HCT116 (cell line): ENCODE data around the gene KLHL5. TPM values are rescaled to one million over a fixed set of nuclear protein-coding genes. Genes with fewer than 3 reads are reported as not detected.

ENCODE experiments used
- ATAC-seq: fragments of 200-7000 bp; cut with Tn5 transposase; 2 replicates; pipeline ENCODE4 v1.9.1; 2020; ENCODE audit warnings: mild to moderate bottlenecking, moderate library complexity
- BruUV-seq: library from RNA; stranded (reverse); fragments of 400-500 nt; replicated peaks from 2 replicates; lab custom pipeline; 2021; lab: Mats Ljungman, UMichigan
- CTCF ChIA-PET: fragments of 300-600 bp; sonication (Branson Sonifier 250); formaldehyde crosslinking; loops from one replicate; lab custom pipeline; 2021; ENCODE audit warnings: antibody characterized with exemption; lab: Charles Lee
- POLR2A ChIA-PET: fragments of 300-600, 350-600 bp; sonication (Branson Sonifier 250); formaldehyde crosslinking; loops from one replicate; lab custom pipeline; 2021; ENCODE audit warnings: antibody characterized with exemption; lab: Charles Lee
- RAD21 ChIA-PET, 2 experiments: fragments of 300-600 bp; sonication (Branson Sonifier 250); formaldehyde crosslinking; loops; one replicate each; lab custom pipeline; 2023; ENCODE audit warnings: low total read pairs in 2 of 2; ENCODE audit not compliant: uncharacterized antibody in 2 of 2, unreplicated experiment in 2 of 2, low non-redundant PET in 1 of 2; lab: Charles Lee
- DNase-seq: peaks from one replicate; pipeline ENCODE4 v3.0.0-alpha.2; 2010; ENCODE audit warnings: low read depth, low spot score
- H2AFZ ChIP-seq: fragments of 200-600 bp; shearing (Covaris generic), sonication (generic); 2 replicates; pipeline ENCODE4 v1.6.1; 2017; ENCODE audit warnings: low read depth, mixed run types, mixed read lengths, antibody characterized with exemption, low read length; ENCODE audit not compliant: poor library complexity, severe bottlenecking
- H3K27ac ChIP-seq: 2 replicates; pipeline ENCODE4 v1.5.1; 2012; ENCODE audit warnings: low read depth, low read length
- H3K27me3 ChIP-seq: fragments of 200-600 bp; sonication (generic); 2 replicates; pipeline ENCODE4 v1.6.1; 2016; ENCODE audit warnings: mixed run types, low read length, mixed read lengths; ENCODE audit not compliant: insufficient read depth
- H3K36me3 ChIP-seq, 2 experiments: fragments of 200-500 bp in 1 of 2; fragments of 200-600 bp in 1 of 2; sonication (Bioruptor generic) in 1 of 2; sonication (generic) in 1 of 2; 2 replicates each; pipeline versions ENCODE4 v1.5.1 to v1.6.1; 2014 to 2016; ENCODE audit warnings: low read length in 2 of 2, inconsistent platforms in 1 of 2, mixed read lengths in 1 of 2, mixed run types in 1 of 2; ENCODE audit not compliant: insufficient read depth in 2 of 2, control insufficient read depth in 1 of 2
- H3K4me1 ChIP-seq, 2 experiments: fragments of 200-600 bp in 1 of 2; sonication (generic) in 1 of 2; 2 replicates each; pipeline versions ENCODE4 v1.5.1 to v1.6.1; 2012 to 2017; ENCODE audit warnings: low read length in 2 of 2, inconsistent platforms in 1 of 2, mild to moderate bottlenecking in 1 of 2, mixed read lengths in 1 of 2, mixed run types in 1 of 2, moderate library complexity in 1 of 2; ENCODE audit not compliant: insufficient read depth in 2 of 2, control insufficient read depth in 1 of 2
- H3K4me2 ChIP-seq: fragments of 200-600 bp; sonication (generic); 2 replicates; pipeline ENCODE4 v1.6.1; 2017; ENCODE audit warnings: mixed run types, low read length, mixed read lengths
- H3K4me3 ChIP-seq, 2 experiments: fragments of 200-600 bp in 1 of 2; sonication (generic) in 1 of 2; replicated peaks in 1 of 2; 2 replicates each; pipeline ENCODE4 v1.5.1; 2011 to 2016; ENCODE audit warnings: low read length in 2 of 2, control low read depth in 1 of 2, low read depth in 1 of 2, mild to moderate bottlenecking in 1 of 2, mixed read lengths in 1 of 2, mixed run types in 1 of 2
- H3K79me2 ChIP-seq: fragments of 200-600 bp; sonication (generic); 2 replicates; pipeline ENCODE4 v1.6.1; 2017; ENCODE audit warnings: mild to moderate bottlenecking, mixed run types, low read length, moderate library complexity, mixed read lengths; ENCODE audit not compliant: insufficient read depth
- H3K9ac ChIP-seq: fragments of 200-600 bp; sonication (generic); 2 replicates; pipeline ENCODE4 v1.6.1; 2016; ENCODE audit warnings: low read length, mixed read lengths
- H3K9me2 ChIP-seq: fragments of 200-600 bp; sonication (generic), shearing (Covaris generic); 2 replicates; pipeline ENCODE4 v1.6.1; 2017; ENCODE audit warnings: mixed run types, mild to moderate bottlenecking, moderate library complexity; ENCODE audit not compliant: insufficient read depth
- H3K9me3 ChIP-seq, 2 experiments: fragments of 200-500 bp in 1 of 2; fragments of 200-600 bp in 1 of 2; sonication (Bioruptor generic) in 1 of 2; sonication (generic) in 1 of 2; 2 replicates each; pipeline ENCODE4 v1.6.1; 2014 to 2017; ENCODE audit warnings: low read length in 2 of 2, mixed read lengths in 2 of 2, inconsistent platforms in 1 of 2, low read depth in 1 of 2, mild to moderate bottlenecking in 1 of 2, mixed run types in 1 of 2, moderate library complexity in 1 of 2; ENCODE audit not compliant: control insufficient read depth in 1 of 2, insufficient read depth in 1 of 2
- H4K20me1 ChIP-seq: fragments of 200-600 bp; sonication (generic), shearing (Covaris generic); 2 replicates; pipeline ENCODE4 v1.6.1; 2017; ENCODE audit warnings: mixed run types, mild to moderate bottlenecking, moderate library complexity; ENCODE audit not compliant: insufficient read depth
- EGR1 ChIP-seq: IDR thresholded peaks from 2 replicates; pipeline ENCODE4 v1.6.1; 2012; ENCODE audit warnings: low read depth
- EZH2 ChIP-seq: fragments of 200-600 bp; sonication (generic); IDR thresholded peaks from 2 replicates; pipeline ENCODE4 v1.6.1; 2017; ENCODE audit warnings: antibody characterized with exemption, mixed run types
- EZH2phosphoT487 ChIP-seq: fragments of 200-600 bp; IDR thresholded peaks from 2 replicates; pipeline ENCODE4 v1.6.1; 2018; ENCODE audit warnings: antibody characterized with exemption, borderline replicate concordance
- FOSL1 ChIP-seq: IDR thresholded peaks from 2 replicates; pipeline ENCODE4 v1.6.1; 2012; ENCODE audit warnings: low read depth
- MAX ChIP-seq: IDR thresholded peaks from 2 replicates; pipeline ENCODE4 v1.6.1; 2012
- REST ChIP-seq: IDR thresholded peaks from 2 replicates; pipeline ENCODE4 v1.6.1; 2012; ENCODE audit warnings: low read depth
- SIN3A ChIP-seq: IDR thresholded peaks from 2 replicates; pipeline ENCODE4 v1.6.1; 2012; ENCODE audit warnings: low read depth
- TCF7L2 ChIP-seq: IDR thresholded peaks from 2 replicates; pipeline ENCODE4 v1.7.0; 2011; ENCODE audit warnings: borderline replicate concordance, inconsistent platforms; ENCODE audit not compliant: insufficient read depth, insufficient read length; ENCODE audit errors: extremely low read depth
- YY1 ChIP-seq: IDR thresholded peaks from 2 replicates; pipeline ENCODE4 v1.6.1; 2011; ENCODE audit warnings: low read length, low read depth, moderate library complexity, mild to moderate bottlenecking; ENCODE audit not compliant: insufficient replicate concordance; ENCODE audit errors: extremely low read depth
- intact Hi-C: fragments of 100-400 bp; cut with micrococcal nuclease; formaldehyde crosslinking; loops from 2 replicates; pipeline ENCODE4 v1.10.0; 2022
- total RNA-seq: library from RNA; stranded (reverse); gene quantifications from one replicate; pipeline ENCODE4 v1.2.1, GENCODE V29; 2021; ENCODE audit not compliant: unreplicated experiment

Gene KLHL5
- total RNA-seq, 1 experiment from 2014 or later: 20.8 TPM

- DNase-seq (no peak), ATAC-seq (no peak)
- TF ChIP-seq SIN3A (no peak), FOSL1 (no peak), TCF7L2 (no peak), EZH2 (no peak), EZH2phosphoT487 (no peak), MAX (no peak), YY1 (no peak), REST (no peak), EGR1 (no peak)
- Histone ChIP-seq H3K9me2 (no peaks in the 10 kb centered on the region), H3K27me3 (no peaks in the 10 kb centered on the region), H3K4me3 (no peak overlapping the region), H2AFZ (no peak overlapping the region), H3K9me3 (no peaks in the 10 kb centered on the region), H4K20me1 (no peaks in the 10 kb centered on the region), H3K4me1 (no peaks in the 10 kb centered on the region), H3K27ac (no peak overlapping the region), H3K79me2 (no peaks in the 10 kb centered on the region), H3K9ac (no peak overlapping the region), H3K4me2 (no peak overlapping the region), H3K36me3 (no peaks in the 10 kb centered on the region)
- intact Hi-C loops: no loop called here
- POLR2A ChIA-PET: no interaction called here
- CTCF ChIA-PET: no interaction called here
- RAD21 ChIA-PET: no interaction called here
- no TSS peak for BruUV-seq
Observed at GRCh38 chr4:39170301-39170700, 108.3 kb downstream of the KLHL5 start.

Other genes with a start within 250 kb of the KLHL5 start
- gene TLR6, start 205.4 kb upstream of the KLHL5 start, total RNA-seq: 4.8 TPM
- 35.6 TPM for gene FAM114A1, start 194.4 kb upstream of the KLHL5 start, total RNA-seq
- gene TMEM156, start 29.8 kb upstream of the KLHL5 start, total RNA-seq: 0.22 TPM
- 18.8 TPM for gene WDR19, start 120.3 kb downstream of the KLHL5 start, total RNA-seq